Neural cell (in vitro differentiated cells): ENCODE data around the gene HIGD1C.

Source experiments
- EP300 ChIP-seq: fragments of 450-650 bp; conservative IDR thresholded peaks from 2 replicates; pipeline ENCODE4 v1.6.1; 2014; ENCODE audit warnings: antibody characterized with exemption, mild to moderate bottlenecking, moderate library complexity; ENCODE audit not compliant: poor library complexity, severe bottlenecking
- EZH2 ChIP-seq: fragments of 200-600, 300-800 bp; shearing (Covaris generic), sonication (generic); IDR thresholded peaks from 2 replicates; pipeline ENCODE4 v1.6.1; 2014; ENCODE audit warnings: antibody characterized with exemption, low read length, borderline replicate concordance, mild to moderate bottlenecking; ENCODE audit not compliant: insufficient read depth, poor library complexity, severe bottlenecking
- POLR2AphosphoS5 ChIP-seq: IDR thresholded peaks from 2 replicates; pipeline ENCODE4 v1.6.1; 2012
- RAD21 ChIP-seq: fragments of 450-650 bp; conservative IDR thresholded peaks from 2 replicates; pipeline ENCODE4 v1.6.1; 2014; ENCODE audit warnings: antibody characterized with exemption, mild to moderate bottlenecking, moderate library complexity
- SMC3 ChIP-seq: fragments of 450-650 bp; conservative IDR thresholded peaks from 2 replicates; pipeline ENCODE4 v1.6.1; 2014; ENCODE audit warnings: antibody characterized with exemption, mild to moderate bottlenecking, moderate library complexity; ENCODE audit not compliant: poor library complexity
- TAF1 ChIP-seq: IDR thresholded peaks from 2 replicates; pipeline ENCODE4 v1.6.1; 2012; ENCODE audit warnings: low read depth
- TF ChIP-seq, protein P1 (sequence below): fragments of 450-650 bp; IDR thresholded peaks from 2 replicates; pipeline ENCODE4 v1.5.1; 2014; ENCODE audit warnings: antibody characterized with exemption, mild to moderate bottlenecking, moderate library complexity; ENCODE audit not compliant: poor library complexity, severe bottlenecking
- TF ChIP-seq, protein P2 (sequence below): IDR thresholded peaks from 2 replicates; pipeline ENCODE4 v1.6.1; 2012; ENCODE audit warnings: borderline replicate concordance

DNA sequence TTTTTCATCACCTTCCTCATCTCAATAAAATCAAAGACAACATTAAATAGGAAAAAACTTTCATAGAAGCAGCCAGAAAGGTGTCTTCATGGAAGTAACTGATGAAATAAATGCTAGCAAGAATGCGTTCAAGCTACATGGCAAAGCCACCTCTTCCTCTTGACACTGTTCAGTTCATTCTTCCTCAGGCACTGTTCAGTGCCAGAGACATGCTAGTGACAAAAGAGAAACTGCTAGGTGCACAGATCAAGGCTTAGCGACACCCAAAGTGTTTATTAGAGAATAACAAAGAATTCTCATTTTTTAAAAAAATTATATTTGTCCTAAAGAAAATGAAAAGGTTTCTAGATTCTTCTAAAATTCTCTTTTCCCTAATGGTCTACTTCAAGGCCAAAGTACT is 66.6 kb downstream of the HIGD1C start:
- TF ChIP-seq, protein P1, sequence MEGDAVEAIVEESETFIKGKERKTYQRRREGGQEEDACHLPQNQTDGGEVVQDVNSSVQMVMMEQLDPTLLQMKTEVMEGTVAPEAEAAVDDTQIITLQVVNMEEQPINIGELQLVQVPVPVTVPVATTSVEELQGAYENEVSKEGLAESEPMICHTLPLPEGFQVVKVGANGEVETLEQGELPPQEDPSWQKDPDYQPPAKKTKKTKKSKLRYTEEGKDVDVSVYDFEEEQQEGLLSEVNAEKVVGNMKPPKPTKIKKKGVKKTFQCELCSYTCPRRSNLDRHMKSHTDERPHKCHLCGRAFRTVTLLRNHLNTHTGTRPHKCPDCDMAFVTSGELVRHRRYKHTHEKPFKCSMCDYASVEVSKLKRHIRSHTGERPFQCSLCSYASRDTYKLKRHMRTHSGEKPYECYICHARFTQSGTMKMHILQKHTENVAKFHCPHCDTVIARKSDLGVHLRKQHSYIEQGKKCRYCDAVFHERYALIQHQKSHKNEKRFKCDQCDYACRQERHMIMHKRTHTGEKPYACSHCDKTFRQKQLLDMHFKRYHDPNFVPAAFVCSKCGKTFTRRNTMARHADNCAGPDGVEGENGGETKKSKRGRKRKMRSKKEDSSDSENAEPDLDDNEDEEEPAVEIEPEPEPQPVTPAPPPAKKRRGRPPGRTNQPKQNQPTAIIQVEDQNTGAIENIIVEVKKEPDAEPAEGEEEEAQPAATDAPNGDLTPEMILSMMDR = no peak
- TF ChIP-seq RAD21 (no peak), SMC3 (no peak), EZH2 (no peak), POLR2AphosphoS5 (no peak), EP300 (no peak), TAF1 (no peak)
- TF ChIP-seq, protein P2, sequence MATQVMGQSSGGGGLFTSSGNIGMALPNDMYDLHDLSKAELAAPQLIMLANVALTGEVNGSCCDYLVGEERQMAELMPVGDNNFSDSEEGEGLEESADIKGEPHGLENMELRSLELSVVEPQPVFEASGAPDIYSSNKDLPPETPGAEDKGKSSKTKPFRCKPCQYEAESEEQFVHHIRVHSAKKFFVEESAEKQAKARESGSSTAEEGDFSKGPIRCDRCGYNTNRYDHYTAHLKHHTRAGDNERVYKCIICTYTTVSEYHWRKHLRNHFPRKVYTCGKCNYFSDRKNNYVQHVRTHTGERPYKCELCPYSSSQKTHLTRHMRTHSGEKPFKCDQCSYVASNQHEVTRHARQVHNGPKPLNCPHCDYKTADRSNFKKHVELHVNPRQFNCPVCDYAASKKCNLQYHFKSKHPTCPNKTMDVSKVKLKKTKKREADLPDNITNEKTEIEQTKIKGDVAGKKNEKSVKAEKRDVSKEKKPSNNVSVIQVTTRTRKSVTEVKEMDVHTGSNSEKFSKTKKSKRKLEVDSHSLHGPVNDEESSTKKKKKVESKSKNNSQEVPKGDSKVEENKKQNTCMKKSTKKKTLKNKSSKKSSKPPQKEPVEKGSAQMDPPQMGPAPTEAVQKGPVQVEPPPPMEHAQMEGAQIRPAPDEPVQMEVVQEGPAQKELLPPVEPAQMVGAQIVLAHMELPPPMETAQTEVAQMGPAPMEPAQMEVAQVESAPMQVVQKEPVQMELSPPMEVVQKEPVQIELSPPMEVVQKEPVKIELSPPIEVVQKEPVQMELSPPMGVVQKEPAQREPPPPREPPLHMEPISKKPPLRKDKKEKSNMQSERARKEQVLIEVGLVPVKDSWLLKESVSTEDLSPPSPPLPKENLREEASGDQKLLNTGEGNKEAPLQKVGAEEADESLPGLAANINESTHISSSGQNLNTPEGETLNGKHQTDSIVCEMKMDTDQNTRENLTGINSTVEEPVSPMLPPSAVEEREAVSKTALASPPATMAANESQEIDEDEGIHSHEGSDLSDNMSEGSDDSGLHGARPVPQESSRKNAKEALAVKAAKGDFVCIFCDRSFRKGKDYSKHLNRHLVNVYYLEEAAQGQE = no peak
